ENCODE results near the gene TMEM263.
"Not testable (repeated sequence)": the region's sequence is repeated elsewhere in the genome, so short reads cannot be mapped to it uniquely, and the experiment has no call there.

Gene TMEM263

GRCh38 chr12:106987846-106988245 is 32.1 kb downstream of the TMEM263 start:
- DNase-seq = peak; percentile 70

GRCh38 chr12:106994579-106995220 is 39.0 kb downstream of the TMEM263 start:
- DNase-seq = no peak

- DNase-seq = not testable (repeated sequence)
Measured at GRCh38 chr12:106996102-106996501, 40.4 kb downstream of the TMEM263 start.

- no peak for DNase-seq
Measured at GRCh38 chr12:106997916-106998315, 42.2 kb downstream of the TMEM263 start.

GRCh38 chr12:106999446-106999845 is 43.7 kb downstream of the TMEM263 start:
- DNase-seq = no peak

GRCh38 chr12:107002665-107003064 is 47.0 kb downstream of the TMEM263 start:
- DNase-seq = not testable (repeated sequence)

- DNase-seq = no peak
Measured at GRCh38 chr12:107007411-107007810, 51.7 kb downstream of the TMEM263 start.

- no peak for DNase-seq
Measured at GRCh38 chr12:107011519-107011918, 55.8 kb downstream of the TMEM263 start.

- no peak for DNase-seq
Measured at GRCh38 chr12:107012736-107013425, 57.2 kb downstream of the TMEM263 start.

GRCh38 chr12:107014055-107014454 is 58.3 kb downstream of the TMEM263 start:
- peak; percentile 72 for DNase-seq

GRCh38 chr12:107017042-107017441 is 61.3 kb downstream of the TMEM263 start:
- no peak for DNase-seq

GRCh38 chr12:107019546-107019945 is 63.8 kb downstream of the TMEM263 start:
- DNase-seq = no peak

Measured in NCI-H69 (cell line).